Cortex of kidney (tissue), 1 donor: ENCODE data around the gene WDFY4.

Source experiments
- DNase-seq: peaks from one replicate; lab custom pipeline; 2025; lab: John Stamatoyannopoulos, UW

Gene WDFY4

DNA sequence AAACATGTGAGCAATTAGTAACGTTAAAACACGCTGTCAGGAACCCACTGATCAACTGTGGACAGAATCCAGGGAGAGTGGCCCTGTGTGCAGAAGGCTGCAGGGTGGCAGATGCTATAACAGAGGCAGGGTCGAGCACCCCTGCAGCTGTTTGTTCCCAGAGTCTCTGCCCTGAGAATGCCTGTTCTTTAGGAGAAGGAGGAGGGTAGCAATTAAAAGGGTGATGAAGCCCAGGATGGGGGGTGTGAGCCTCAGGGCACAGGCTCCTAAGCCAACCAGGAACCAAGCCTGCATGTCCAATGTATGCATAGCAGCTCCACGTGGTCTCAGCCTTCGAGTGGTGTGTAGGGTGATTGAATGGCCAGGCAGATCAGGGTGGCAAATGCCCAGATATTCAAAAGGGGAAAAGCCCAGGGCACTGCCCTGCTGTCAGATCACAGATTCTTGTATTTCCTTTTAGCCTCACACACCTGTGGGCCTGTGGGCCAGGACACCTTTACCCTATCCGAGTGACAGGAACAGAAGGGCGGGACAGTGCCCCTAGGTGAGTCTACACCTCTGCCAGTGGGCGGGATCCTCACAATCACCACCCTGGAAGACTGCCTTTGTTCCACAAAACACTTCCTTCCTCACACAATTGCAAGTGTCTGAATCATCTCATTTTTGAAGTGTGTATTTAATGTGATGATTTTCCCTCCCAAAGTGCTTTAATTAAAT, 7.3 kb downstream of the WDFY4 start:
- no peak for DNase-seq

DNA sequence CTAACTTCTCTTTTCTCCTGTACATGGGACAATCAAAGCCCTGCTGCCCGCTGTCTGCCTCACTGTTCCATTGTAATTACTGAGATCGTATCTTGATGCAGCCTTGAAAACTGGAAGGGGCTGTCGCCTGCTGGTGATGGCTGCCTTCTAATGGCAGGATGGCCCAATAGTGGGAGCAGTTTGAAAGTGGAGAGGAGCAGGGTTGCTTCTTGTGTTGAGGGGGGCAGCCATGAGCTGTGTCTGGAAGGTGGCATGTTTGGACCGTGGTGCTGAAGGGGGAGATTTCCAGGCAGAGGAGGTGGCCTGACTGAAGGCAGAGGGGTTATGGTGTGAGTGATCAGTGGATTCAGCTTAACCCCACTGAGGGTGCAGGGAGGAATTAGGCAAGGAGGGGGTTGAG, 8.1 kb downstream of the WDFY4 start:
- no peak for DNase-seq

DNA sequence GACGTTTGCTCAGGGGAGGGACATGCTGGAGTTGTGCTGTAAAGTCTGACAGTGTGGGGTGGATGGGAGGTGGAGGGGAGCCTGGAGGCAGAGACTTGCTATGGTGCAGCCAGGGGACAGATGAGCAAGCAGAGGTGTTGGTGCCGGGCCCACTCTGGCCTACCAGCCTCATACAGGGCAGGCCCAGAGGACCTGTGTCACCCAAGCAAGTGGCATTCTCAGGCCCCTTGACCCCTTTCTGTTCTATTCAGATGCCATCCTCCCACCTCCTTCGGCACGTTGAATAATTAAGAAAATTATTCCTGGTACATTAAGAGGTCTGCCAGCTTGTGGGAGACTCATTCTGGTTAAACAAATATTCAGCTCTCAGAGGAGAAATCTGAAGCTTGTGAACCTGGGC, 8.5 kb downstream of the WDFY4 start:
- DNase-seq = no peak

DNA sequence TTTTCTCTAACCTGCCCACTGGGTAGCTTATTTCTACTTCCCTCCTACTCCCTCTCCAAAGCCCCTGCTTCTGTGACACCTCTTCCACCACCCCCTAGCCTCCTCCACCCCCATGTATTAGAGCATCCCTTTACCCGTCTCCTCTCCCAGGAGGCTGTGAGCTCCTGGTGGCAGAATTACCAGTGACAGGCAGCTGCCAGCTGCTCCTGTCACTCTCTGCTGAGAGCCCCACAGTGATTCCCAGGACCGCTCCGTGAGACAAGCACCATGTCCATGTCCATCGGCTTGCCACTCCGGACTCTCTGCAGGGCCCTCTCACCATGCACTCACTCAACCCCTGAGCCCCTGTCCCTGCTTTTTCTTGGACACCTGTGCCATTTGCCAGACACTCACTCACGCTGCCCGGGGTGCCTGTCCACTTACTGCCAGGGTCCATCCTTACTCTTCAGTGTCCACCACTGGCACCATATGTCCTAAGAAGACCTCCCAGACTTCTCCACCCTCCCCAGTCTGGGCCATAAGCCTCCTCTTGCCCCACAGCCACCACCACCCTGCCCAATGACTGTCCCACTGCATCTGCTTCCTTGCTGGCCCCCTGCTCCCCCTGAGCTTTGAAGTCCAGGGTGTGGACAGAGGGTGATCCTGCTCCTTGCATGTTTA, 9.8 kb downstream of the WDFY4 start:
- no peak for DNase-seq

DNA sequence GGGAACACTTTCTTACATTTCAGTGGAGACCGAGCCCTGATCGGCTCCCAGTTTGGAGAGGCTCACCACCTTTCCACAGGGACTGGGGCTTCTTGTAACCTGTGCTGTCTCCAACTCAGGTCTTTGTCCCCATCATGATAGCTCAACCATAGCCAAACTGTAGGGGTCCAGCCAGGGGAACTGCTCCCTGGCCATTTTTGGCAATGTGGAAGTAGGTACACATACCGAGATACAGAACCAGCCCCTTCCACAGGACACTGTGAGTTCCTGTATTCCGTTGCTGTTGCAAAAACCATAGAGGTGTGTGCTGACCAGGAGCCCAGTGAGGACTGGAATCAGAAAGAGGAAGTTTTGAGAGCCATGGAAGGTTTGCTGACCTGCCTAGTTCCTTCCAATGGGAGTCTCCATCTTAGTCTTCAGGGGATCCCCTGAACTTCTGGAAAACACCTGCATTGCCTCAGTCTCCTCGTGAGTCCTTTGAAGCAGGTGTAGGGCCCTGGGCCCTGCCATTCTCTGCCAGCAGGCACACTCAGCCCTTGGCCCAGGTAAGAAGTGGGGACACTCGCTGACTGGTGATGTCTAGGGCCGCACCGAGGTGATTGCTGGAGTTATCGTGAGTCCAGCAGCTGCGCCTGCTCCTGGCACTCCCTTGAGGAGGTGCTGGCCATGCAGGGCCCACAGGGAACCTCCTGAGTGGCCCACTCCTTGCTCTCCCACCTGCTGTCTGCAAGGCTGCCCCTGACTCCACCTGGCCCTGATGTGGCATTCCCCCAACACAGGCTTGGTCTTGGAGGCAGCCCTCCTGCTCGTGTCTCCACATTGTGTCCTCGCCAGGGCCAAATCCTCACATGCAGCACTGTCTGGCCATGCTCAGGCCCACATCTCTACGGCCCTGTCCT, 11.2 kb downstream of the WDFY4 start:
- no peak for DNase-seq

DNA sequence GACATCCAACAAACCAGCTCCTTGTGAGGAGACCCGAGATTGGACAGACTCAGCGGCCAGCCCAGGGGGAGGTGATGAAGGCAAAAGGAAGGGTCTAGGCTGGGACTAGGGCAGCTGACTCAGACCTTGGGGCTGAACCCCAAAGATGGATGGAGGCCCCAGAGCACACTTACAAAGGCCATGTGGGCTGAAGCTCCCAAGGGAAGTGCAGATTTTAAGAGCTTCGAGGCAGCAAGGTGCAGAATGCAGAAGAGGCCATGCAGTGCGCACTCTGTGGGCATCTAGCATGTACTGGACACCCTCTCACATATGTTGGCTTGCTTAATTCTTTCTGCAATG, 11.8 kb downstream of the WDFY4 start:
- DNase-seq = no peak

DNA sequence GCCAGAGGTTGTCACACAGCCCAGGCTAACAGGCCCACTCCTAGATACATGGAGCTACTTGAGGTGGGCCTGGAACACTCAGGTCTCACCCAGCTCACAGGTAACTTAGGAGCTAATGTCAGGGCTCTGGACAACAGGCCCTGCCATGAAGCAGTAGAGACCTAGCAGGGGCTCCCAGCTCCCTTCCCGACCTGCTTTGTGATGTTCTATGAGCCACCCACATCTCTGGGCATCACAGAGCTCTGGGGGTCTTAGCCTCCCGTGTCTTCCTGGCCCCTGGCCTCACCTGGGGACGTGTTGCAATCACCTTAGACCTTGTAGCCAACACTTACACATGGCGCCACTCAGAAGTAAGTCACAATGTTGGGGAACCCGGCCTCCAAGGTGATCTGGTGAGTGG, 12.4 kb downstream of the WDFY4 start:
- DNase-seq = no peak

DNA sequence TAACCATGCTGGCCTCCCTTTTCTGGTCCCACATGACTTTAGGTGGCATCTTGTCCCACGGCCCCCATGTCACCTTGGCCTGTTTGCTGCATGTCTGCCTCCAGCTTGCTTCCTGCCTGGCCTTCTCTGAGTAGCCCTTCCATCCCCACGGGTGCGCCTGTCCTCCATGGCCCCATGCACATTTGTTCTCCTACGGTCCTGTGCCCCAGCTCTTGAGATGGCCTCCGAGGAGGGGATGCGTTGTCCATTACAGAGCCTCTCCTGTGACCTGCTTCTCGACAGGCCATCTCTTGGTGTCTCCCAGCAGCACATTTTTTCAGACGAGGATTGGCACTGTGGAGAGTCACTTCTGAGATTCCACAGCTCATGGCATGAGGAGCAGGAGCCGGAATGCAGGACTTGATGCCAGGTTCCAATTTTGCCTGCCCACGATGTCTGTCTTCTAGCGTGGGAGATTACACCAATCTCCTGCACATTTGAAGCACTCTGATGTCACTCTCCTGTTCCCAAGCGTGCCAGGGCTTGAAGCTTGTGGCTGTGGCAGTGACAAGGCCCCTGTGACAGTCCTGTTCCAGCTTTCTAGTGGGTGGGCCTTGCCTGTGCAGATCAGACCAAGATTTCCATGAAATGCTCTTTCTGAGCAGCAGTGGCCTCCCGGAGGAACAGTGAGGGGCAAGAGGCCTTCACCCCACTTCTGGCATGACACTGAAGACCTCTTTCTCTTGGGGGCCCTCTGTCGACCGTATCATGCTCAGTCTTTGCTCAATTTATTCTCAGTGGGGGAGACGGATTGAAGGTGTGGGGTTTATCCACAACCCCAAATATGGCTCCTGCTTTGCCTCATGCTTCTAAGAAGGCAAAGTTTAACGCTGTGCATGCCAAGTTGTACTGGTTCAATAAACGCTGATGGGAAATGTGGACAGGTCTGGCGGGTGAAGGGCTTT, 13.4 kb downstream of the WDFY4 start:
- no peak for DNase-seq

DNA sequence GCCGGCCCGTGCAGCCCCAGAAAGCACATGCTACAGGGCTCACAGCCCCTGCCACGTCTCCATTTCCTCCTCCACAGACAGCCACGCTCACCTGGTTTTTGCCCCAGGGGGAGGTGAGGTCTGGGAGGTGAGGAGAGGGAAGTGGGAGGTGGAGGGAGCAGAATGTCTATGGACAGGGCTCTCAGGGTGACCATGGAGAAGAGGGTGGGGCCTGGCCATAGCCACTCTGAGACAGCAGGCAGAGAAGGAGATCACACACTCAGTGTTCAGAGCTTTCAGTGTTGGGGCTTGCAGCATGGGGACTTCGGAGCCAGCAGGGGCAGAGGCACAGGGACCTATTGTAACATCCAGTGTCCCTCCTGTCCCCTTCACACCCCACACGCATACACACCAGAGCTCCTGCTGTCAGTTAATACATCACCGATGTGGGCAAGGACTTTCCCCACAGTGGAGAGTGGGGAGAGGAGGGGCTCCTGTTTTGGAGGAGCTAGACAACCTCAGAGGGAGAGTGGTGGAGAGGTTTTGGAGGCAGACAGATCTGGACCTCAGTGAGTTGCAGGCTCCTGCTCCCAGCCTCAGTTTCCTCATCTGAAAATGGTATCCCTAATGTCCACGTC, 14.4 kb downstream of the WDFY4 start:
- DNase-seq = no peak

DNA sequence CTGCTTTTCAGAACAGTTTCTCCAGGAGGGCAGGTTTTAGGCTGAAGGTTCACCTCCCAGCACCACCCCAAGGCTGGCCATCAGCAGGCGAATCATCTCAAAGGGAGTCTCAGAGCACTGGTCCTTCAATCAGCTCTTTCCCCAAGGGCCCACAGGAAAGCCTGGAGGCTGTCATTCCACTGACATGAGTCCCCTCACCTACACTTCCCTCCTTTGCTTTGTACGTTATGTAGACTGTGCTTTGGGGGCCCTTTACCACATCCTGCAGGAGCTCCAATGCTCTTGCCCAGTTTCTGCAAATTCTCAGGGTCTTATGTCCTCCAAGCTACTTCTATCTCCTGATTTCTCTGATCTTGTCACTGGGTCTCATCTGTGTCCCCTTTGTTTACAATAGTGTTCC, 15.4 kb downstream of the WDFY4 start:
- no peak for DNase-seq

DNA sequence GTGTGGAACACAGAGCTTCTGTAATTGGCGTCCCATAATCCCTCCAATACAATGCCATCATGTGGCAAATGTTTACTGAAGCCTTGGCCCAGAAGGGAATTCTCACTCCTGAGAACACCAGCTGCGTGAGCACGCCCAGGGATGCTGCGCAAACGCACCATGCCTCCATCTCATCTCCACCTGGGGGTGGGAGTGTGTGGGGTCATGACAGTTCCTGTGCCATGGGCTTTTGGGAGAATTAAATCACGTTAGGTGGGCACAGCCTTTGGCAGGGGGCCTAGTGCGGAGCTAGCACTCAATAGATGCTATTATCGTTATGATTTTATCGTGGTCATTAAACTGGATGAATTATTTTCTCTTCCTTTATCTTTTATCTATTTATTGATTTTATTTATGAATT, 15.8 kb downstream of the WDFY4 start:
- DNase-seq = no peak

DNA sequence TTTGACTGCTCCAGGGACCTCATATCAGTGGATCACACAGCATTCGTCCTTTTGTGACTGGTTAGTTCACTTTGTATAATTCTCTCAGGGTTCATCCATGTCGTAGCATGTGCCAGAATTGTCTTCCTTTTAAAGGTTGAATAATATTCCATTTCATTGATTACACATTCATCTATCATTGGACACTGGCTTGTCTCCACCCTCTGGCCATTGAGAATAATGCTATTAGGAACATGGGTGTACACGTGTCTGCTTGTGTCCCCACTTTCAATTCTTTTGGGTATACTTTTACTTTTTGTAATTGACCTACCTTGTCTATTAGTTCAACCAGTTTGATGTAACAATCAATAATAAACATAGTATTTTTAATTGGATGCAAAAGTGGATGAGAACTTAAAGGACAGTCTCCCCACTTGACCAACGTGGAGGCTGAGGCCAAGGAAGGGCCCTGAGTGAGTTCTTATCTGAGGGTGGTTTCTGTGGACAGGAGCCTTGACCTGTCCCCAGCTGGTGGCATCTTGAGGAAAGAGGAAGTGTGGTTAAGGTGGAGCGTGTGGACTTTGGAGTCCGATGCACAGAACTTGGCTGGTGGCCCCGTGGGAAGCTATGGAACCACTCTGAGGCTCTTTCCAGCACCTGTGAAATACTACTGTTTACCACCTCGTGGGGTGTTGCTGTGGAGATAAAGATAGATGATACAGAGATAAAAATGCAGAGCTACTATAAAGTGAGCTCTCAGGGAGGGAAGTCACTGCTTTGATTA, 16.6 kb downstream of the WDFY4 start:
- DNase-seq = no peak

DNA sequence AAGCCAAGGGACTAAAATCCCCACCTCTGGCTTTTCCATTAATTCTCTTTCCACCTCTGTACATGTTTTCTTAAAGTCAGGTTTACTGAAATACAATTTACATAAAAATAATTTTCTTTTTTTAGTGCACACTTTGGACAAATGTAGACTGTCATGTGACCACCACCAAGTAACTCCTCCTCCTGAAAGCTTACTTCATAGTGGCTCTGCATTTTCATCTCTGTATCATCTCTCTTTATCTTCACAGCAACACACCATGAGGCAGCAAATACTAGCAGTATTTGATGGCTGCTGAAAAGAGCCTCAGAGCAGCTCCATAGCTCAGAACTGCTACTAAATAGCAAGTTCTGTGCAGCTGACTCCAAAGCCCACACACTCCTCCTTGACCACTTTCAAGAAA, 17.3 kb downstream of the WDFY4 start:
- no peak for DNase-seq

DNA sequence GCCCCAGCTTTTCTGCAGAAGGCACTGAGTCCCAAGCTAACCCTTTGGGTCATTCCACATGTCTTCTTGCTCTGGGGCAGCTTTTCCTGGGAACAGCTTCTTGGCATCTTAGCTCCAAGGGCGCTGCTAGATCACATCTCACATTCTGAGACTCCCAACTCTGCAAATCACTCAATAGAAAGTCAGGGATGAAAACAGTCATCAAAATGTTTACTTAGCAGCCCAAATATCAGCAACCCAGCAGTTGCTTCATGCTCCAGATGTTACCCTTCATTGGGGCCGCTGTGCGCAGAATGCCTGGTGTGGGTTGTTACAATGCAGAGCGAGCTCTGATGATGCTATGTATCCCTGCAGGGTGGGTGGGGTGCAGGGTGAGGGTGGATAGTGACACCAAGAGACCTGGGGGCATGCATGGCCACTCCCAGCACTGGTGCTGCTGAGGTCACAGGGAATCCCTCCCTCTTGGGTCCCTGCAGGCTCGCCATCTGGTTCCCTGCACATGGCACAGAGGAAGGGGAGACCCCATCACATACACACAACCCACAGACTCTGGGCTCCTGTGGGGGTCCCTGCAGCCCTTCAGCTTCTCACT, 19.0 kb downstream of the WDFY4 start:
- DNase-seq = no peak

DNA sequence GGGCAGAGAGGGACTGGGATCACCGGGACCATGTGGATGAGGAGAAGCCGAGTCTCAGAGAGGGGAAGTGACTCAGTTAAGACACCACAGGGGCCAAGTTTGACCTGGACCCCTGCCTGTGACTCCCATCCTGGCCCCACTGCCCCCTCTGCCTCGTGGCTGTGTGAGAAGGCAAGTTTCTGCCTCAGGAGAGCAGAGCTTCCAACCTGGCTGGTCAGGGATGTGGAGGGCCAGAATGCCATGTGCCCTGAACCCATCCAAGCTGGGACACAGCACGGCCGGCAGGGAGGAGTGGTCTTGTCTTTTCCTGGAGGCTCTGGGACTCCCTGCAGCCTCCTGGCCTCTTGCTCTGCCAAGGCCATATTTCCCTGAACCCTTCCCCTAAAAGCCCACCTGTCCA, 19.5 kb downstream of the WDFY4 start:
- no peak for DNase-seq

DNA sequence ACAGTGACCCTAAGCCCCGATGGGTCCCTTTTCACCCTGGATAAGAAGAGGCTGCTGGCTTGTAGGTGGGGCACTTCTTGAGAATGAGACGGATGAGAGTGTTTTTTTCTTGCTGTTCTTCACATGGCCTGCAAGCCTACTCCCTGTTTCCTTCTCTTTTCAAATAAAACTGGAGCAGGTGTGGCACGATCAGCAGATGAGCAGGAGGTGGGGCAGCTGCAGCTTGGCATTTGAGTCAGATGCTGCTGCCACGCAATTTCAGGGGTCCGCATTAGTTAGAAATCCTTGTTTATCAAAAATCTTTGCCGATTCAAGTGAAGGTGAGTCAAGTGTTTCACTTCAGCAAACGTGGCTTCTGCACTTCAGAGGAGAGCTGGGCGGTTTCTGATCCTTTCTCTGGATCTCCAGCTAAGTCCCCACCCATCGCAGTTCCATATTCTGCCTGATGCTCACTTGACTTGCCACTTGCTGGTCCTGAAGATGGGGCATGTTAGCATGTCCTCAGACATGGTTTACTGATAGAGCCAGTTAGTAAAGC, 20.8 kb downstream of the WDFY4 start:
- DNase-seq = no peak

DNA sequence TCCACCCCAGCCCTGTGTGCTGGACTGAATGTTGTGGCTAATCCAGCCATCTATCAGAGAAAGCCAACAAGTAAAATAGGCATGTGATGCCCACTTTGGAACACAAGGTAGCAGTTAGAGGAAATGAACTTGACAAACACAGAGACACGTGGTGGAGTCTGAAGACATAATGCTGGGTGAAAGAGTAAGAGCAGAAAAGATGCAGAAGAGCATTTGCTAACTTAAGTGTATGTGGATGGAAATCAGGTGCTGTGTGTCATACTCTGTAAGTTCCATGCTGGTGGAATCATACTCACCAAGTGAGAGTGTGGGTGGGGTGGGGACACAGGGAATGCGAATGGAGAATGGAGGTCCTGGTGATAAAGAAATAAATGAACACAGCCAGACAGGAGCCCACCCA, 22.8 kb downstream of the WDFY4 start:
- no peak for DNase-seq

DNA sequence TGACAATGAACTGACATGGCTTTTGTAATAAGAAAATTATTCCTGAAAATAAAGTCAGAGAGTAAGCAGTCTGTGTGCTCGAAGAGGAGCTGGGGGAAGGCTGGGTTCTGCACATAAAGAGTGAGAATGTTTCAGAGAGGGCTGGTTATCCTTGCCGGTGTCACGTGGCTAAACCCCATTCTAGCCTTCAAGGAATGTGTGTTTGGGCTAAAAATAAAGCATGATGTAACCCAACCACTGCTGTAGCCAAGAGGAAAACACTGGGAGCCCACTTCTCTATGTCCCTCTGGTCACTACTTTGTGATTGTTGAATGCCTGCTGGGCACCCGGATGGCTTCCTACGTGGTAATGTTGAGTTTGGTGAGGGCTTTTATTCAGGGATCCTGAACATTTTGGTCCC, 23.5 kb downstream of the WDFY4 start:
- no peak for DNase-seq

DNA sequence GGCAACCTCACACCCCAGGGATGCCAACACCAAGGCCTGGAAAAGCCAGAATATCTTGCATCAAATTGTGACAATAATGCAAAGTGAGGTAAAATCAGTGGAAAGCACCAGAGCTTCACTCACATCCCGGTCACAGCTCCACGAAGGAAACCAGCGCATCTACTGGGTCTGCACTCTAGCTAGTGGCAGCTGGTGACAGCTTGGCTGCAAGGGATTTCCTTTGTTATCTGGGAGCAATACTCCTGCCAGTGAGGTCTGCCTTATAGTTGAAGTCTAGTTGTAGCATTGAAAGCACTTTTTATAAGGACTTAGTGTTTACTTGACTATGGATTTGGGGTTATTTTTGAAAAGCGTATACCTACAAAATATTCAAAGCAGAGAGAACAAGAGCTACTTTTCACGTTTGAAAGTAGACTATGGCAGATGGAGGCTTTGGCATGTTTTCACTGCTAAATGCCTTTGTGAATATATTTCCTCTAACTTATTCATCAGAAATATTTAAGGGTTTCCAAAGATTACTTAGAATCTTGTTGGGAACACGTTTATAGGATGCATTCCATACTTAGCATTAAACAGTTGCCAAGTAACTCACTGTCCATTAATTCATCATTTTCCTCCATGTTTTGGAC, 26.1 kb downstream of the WDFY4 start:
- DNase-seq = no peak

DNA sequence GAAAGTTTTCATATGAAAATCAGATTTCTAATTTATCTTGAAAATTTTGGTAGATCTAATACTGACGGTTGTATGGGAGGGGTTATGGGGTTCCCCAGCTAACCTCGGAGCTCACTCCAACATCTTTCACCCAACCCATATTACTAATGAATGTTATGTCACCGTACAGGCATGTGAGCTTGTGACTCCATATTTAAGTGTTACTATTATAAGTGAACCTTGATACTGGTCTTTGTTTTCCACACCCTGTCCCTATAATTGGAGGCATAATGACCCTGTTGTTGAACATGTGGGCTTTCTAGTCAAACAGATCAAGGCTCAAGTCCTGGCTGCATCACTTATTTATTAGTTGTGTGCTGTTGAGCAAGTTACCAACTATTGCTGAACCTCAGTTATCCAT, 27.2 kb downstream of the WDFY4 start:
- no peak for DNase-seq
